Stimulated activated naive CD4-positive, alpha-beta T cell (primary cell): ENCODE measurements around the gene HOXB1.
"Not testable (repeated sequence)": the region's sequence is repeated elsewhere in the genome, so short reads cannot be mapped to it uniquely, and the experiment has no call there.

Experiments used
- DNase-seq, 6 experiments: peaks; one replicate each; lab custom pipeline; 2025; lab: John Stamatoyannopoulos, UW

Gene HOXB1

GRCh38 chr17:48494335-48494734 lies 36.5 kb downstream of the HOXB1 start:
- no peak for DNase-seq

- DNase-seq: peak; percentile 31 to 60 (median 49)
Observed at GRCh38 chr17:48492401-48493298, 38.2 kb downstream of the HOXB1 start.

- no peak for DNase-seq
Observed at GRCh38 chr17:48491527-48492273, 39.1 kb downstream of the HOXB1 start.

- DNase-seq: no peak
Observed at GRCh38 chr17:48490451-48490892, 40.3 kb downstream of the HOXB1 start.

GRCh38 chr17:48489781-48490180 lies 41.0 kb downstream of the HOXB1 start:
- DNase-seq: no peak

- no peak for DNase-seq
Observed at GRCh38 chr17:48488548-48489106, 42.2 kb downstream of the HOXB1 start.

- DNase-seq: no peak
Observed at GRCh38 chr17:48487221-48487620, 43.6 kb downstream of the HOXB1 start.

GRCh38 chr17:48486557-48486956 lies 44.3 kb downstream of the HOXB1 start:
- no peak for DNase-seq

- DNase-seq: no peak
Observed at GRCh38 chr17:48484850-48485249, 46.0 kb downstream of the HOXB1 start.

GRCh38 chr17:48484256-48484655 lies 46.6 kb downstream of the HOXB1 start:
- no peak for DNase-seq

GRCh38 chr17:48483471-48484131 lies 47.2 kb downstream of the HOXB1 start:
- no peak for DNase-seq

GRCh38 chr17:48483004-48483403 lies 47.8 kb downstream of the HOXB1 start:
- DNase-seq: no peak

GRCh38 chr17:48482301-48482700 lies 48.5 kb downstream of the HOXB1 start:
- not testable (repeated sequence) for DNase-seq

- DNase-seq: no peak
Observed at GRCh38 chr17:48479014-48479402, 51.8 kb downstream of the HOXB1 start.
